HL-60/S4 treated with phorbol 12-myristate 13-acetate at 8.2 ng/mL for 4 days and 3 days (cell line): ENCODE results near the gene TMEM221.

ENCODE experiments used
- in situ Hi-C: fragments of 300-500 bp; cut with MboI; formaldehyde crosslinking; loops from 2 replicates; pipeline ENCODE4 v1.15.0; 2022; ENCODE audit warnings: low sequenced_read_pairs

Gene TMEM221

DNA sequence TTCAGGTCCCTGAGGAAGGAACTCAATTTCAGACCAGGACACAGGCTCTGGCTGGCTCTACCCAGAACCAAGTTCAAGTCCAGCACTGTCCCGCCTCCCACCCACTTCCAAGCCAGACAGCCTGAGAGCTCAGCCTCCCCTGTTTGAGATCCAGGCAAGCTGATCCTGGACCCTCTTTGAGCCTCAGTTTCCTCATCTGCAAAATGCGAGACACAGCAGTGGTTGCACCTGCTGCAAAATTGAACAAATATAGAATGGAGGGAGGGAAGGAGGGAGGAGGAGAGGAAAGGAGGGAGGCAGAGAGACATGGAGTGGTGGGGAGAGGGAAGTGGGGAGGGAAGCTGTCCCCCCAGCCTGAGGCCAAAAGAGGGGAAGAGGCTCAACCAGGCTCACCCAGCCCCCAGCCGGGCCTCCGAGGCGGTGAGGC is 751 bp downstream of the TMEM221 start:
- in situ Hi-C loops: no loop called here

DNA sequence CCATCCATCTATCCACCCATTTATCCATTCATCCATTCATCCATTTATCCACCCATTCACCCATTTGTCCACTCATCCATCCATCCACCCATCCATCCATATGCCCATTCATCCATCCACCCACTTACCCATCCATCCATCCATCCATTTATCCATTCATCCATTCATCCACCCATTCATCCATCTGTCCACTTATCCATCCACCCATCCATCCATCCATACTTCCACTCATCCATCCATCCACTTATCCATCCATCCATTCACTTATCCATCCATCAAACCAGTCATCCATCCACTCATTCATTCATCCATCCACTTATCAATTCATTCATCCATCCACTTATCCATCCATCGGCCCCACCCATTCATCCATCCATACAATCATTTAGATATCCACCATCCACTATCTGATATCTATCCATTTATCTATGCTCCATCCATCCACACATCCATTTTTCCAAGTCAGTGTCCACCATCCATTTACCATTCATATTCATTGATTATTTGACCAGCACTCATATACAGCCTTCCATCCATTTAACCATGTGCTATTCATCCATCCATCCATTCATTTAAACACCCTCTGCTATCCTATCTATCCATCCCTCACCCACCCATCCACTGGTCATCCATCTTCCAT is 2.8 kb downstream of the TMEM221 start:
- in situ Hi-C loops: no loop called here

DNA sequence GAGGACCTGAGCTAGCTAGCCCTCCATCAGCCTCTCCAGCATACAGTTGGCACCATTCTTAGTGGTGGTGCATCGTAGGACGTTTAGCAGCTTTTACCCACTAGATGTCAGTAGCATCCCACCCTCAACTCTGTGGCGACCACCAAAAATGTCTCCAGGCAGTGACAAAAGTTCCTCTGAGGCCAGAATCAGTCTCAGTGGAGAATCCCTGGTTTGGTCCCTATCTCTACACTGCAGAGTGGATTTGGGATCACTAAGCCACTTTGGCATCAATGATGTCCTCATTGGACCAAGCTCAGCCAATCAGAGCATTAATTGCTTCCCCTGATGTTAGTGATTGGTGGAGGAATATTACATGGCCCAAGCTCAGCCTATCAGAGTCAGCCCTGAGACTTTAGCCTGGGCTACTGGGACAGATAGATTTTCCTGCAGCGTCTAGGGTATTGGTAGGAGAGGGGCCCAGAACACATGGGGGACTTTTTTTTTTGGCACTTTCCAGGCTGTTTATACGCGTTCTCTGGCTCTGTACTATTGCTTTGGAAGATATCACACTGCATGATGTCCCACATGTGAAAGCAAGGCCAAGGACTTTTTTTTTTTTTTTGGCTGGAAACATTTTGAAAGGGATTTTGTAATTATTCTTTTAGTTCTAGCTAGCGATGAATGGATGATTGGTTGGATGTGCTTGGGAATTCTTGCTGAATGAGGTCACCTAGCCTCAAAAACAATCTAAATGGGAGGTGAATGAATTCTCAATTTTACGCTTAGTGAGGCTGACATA is 7.0 kb downstream of the TMEM221 start:
- in situ Hi-C loops: no loop called here

DNA sequence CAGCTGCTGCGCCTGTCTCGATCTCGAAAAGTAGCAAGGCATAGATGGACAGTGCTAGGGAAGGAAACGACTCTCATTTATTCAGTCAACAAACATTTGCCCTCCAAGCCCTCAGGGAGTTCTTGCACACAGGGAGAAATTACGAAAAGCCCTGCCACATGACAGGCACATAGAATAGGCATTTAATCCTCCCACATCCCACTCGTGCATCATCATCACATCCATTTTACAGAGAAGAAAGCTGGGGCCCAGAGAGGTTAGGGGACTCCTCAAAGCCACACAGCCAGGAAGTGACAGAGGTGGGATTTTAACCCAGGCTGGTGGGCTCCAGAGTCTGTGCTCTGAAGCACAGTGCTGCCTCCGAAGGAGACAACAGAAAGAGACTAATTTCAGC is 11.6 kb downstream of the TMEM221 start:
- in situ Hi-C loops: no loop called here

DNA sequence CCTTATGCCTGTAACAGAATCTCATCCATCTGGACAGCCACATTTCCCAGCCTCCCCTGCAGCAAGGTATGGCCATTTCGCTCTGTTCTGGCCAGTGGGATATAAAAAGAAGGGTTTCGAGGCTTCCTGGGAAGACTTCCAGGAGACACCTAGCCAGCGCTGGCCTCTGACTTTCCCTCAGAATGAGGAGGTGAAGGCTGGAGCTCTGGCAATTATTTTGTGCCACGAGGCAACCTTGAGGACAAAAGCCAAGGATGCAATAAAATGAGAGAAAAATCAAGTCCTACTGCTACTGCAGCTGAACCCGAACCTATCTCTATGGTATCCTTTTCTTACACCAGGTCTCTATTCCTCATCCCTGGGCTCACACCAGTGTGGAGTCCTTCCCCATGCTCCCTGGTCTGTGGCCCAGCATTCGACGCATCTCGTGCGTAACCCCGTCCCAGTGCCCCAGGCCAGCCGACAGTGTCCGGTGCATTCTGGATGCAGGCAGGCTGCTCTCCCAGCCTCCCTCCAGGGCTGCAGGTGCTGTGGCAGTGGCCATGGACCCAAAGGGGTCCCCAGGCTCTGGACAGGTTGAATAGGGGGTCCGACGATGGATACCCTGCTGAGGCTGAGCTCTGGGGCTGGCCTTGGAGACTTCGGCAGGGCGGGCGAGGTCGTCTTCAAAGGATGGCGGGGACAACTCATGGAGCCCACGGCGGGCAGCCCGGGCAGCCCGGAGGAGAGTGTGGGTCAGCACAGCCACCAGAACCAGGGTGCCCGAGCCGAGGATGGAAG is 12.2 kb downstream of the TMEM221 start:
- in situ Hi-C loops: no loop called here

DNA sequence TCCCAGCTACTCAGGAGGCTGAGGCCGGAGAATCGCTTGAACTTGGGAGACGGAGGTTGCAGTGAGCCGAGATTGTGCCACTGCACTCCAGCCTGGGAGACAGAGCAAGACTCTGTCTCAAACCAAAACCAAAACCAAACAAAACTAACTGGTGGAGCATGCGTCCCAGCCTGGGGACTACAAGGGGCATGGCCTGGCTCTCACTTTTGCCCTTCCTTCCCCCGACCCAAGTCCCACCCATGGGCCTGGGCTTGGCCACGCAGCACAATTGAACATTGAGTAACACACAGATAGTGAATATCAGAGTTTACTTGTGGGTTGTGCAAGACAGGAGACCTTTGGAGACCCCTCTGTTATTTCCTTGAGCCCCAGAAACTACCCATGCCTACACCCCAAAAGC is 13.2 kb downstream of the TMEM221 start:
- in situ Hi-C loops: no loop called here

DNA sequence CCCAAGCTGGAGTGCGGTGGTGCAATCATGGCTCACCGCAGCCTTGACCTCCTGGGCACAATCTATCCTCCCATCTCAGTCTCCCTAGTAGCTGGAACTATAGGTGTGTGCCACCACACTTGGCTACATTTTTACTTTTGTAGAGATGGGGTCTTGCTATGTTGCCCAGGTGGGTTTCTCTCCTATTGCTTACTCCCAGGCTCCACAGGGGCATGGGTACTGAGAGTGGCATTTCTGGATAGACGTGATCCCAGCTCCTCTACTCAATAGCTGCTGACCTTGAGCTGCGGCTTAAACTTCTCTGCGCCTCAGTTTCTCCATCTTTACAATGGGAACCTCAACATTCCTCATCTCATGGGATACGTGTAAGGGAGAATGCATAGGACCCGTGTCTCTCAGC is 17.1 kb downstream of the TMEM221 start:
- in situ Hi-C loops: no loop called here

DNA sequence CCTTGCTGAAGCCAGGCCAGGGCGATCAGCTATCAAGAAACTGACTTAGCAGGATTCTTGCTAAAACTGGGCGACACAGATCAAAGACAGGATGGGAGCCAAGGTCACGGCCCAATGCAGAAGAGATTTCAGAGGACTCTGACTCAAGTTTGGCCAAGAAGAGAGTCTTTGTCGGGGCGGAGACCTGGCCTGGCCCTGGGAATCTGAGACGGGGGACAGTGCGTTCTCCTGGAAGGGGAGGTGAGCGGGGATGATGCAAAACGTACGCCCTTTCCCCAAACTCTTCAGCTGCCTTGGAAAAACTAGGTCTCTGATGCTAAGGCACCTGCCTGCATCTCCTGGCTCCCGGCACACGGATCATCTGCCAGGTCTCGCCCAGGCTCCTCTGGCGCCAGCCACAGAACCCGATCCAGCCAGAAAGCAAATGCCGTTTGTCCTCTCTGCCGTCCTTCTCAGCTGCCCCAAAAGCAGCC is 18.8 kb downstream of the TMEM221 start:
- in situ Hi-C loops: no loop called here

DNA sequence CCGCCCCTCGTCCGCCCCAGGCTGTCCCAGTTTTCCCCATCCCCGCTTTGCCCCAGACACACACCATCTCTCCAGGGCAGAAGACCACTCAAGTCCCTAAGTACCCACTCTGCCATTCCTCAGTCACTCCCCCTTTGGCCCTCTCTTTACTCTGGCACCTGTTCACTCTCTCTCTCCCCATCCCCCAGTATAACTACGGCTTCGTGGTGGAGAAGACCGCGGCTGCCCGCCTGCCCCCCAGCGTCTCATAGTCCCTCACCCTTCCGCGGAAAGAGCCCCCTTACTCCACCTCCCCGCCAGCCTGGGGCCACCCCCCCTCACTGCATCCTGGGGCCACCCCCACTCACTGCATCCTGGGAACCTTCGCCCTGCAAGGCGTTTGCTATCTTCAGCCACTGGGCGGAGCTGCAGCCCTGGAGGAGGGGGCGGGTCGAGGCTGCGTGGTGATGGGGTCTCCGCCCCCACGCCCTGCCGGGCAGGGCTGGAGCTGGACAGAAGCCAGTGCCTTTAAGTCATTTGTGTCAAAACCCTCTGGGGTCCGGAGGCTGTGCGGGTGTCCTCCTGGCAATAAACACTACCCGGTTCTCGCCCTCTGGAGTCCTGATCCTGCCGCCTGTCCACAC is 23.6 kb downstream of the TMEM221 start:
- in situ Hi-C loops: no loop called here

DNA sequence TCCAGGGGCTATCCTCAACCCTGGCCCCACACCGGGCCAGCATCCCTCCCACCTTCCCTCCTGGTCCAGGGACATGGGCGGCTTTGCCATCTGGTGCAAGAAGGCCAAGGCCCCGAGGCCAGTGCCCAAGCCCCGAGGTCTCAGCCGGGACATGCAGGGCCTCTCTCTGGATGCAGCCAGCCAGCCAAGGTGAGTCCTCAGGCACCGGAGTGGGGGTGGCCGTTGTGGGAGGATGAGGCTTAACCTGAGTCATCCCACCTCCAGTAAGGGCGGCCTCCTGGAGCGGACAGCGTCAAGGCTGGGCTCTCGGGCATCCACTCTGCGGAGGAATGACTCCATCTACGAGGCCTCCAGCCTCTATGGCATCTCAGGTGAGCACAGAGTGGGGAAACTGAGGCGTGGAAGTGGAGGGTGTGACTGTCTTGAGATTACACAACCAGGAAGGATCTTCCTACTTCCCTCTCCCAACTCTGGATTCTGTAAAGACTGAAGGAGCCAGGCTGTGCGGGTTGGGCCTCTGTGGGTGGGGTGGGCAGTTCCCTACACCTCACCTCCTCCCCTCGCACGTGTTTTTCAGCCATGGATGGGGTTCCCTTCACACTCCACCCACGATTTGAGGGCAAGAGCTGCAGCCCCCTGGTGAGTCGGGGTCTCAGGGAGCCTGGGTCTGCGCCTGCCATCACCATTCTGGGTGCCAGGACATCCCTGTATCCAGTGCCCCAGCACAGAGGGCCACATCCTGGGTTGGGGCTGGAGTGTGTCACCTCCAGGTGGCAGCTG is 24.8 kb downstream of the TMEM221 start:
- in situ Hi-C loops: no loop called here

DNA sequence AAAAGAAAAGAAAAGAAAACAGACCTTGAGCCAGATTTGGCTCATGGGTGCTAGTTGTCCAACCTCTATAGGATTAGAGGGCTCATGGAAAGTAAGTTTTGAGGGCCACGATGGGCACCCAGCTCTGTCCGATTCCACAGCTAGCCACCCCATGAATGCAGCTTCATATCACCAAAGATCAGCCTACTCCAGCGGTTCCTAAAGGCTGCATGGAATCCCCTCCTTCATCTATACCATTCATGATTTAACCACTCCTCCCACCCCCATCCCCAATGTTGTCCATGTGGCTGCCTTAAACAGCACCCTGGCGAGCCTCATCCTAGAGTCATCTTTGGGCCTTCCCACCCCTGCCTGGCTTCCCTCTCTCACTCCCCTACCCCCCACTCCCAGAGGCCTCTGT is 26.5 kb downstream of the TMEM221 start:
- in situ Hi-C loops: no loop called here

DNA sequence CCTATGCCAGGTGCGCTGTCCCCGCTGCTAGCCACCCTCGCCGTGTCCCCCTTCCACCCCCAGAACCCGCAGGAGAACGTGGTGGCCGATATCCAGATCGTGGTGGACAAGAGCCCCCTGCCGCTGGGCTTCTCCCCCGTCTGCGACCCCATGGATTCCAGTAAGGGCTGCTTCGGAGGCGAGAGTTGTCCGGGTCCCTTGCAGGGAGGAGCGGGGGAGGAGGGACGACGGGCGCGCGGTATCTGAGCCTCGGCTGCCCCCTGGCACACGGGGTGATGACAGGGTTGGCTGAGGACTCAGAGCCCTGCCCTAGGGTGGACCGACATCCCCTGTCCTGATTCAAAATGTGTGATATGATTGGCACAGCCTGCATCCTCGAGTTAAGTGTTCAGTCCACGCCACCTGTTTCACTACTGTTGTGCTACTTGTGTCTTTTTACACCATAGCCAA is 28.0 kb downstream of the TMEM221 start:
- in situ Hi-C loops: no loop called here

DNA sequence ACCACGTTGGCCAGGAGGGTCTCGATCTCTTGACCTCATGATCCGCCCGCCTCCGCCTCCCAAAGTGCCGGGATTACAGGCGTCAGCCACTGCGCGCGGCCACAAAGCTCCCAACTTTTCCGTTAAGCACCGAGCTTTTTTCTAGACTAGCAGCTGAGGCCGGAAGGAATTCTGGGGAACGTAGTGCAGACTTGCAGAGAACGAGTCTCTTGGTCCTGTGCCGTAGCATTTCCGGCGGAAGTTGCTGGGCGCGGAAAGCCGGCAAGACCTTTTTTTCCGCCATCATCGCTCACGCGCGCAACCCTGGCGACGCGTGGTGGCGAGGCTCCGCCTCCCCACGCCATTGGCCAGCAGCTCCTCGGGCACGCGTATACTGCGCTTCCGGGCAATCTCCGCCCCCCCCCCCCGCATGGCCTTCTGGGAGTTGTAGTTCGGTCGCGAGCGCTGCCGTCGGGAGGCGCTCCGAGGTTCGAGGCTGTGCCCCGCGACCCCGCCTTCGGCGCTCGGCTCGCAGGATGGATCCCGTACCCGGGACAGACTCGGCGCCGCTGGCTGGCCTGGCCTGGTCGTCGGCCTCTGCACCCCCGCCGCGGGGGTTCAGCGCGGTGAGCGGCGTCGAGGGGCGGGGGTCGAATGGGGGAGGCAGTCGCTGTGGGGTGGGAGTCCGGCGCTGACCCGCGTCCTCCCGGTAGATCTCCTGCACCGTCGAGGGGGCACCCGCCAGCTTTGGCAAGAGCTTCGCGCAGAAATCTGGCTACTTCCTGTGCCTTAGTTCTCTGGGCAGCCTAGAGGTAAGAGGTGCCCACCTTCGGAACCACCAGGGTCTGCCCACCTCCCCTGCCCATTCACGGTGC is 28.6 kb downstream of the TMEM221 start, which contains the start of gene MVB12A:
Gene MVB12A (plus strand): TSS at position 427 of the 854 bp plus-strand sequence. CDS start 89 bp downstream, at position 516.
- in situ Hi-C loops: no loop called here

DNA sequence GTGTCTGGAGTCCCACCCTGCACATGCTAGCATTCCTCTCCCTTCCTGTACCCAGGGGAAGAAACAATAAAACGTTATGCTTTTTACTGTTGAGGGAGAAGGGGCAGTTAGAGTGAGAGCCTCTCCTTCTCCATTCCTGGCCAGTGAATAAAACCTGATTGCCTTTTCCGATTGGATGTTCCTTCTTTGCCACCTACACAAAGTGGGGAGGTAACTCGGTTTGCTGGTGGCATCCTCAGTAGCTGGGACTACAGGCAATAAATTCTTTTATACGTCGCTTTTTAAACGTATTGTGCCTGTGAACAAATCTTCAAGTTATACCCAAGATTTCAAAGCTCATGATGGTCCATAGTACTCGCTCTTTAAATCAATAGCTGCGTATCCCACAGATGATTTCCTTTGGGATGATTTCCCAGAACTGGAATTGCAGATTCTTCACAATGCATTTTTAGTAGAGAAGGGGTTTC is 29.3 kb downstream of the TMEM221 start:
- in situ Hi-C loops: no loop called here

DNA sequence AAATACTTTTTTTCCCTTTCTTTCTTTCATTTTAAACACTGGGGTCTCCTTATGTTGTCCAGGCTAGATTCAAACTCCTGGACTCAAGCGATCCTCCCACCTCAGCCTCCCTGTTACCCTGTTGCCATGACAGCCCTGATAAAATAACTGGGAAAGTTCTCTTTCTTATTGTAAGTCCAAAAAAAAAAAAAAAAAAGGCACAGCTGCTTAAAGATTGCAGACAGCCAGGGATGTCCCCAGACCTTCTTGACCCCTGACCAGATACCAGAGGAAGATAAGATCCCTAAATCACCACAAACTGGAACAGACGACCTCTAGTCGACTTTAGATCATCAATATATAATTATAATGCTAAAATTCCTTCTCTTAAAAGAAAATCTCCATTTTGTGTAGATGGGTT is 29.8 kb downstream of the TMEM221 start:
- in situ Hi-C loops: no loop called here

DNA sequence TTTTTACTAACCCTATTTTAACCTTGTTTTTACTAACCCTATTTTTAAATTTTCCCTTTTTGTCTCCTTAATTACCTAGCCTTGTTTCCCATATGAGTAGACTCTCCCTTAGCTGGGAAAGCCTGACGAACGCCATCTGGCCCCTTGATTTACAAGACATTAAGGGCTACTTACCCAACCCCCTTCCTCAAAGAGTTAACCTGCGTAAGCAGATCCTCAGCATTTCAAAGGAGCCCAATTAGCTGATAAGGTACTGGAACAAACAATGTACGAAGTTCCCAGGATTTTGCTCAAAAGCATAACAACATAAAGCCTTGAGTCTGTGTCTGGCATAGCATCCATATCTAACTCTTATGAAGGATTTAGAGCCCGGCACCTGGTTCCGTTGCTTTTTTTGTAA is 33.3 kb downstream of the TMEM221 start:
- in situ Hi-C loops: no loop called here

DNA sequence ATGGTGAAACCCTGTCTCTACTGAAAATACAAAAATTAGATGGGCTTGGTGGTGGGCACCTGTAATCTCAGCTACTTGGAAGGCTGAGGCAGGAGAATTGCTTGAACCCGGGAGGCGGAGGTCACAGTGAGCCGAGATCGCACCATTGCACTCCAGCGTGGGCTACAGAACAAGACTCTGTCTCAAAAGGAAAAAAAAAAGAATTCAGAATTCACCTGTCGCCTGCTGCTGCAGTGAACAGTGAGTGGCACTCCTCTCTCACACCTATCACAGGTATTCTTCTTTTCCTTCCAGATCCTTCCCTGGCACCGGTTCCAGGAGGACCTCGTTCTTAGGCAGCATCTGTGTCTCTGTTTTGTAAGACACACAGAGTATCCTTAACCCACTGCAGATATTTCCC is 34.4 kb downstream of the TMEM221 start:
- in situ Hi-C loops: no loop called here

DNA sequence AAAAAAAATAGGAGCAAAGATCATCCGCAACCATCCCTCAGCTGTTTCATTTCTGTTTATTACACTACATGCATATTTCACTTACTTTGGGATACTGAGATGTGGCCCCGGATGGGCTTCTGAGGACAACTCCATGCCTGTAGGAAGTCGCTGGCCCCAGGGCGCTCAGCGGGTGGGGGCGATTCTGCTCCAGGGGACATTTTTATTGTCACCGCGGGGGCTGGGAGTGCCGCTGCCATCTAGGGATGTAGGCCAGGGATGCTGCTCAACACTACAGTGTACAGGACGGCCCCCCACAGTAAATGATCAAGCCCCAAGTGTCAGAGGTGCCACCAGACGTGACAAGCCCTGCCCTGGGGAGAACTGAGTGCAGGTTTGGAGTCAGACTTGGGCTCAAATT is 36.7 kb downstream of the TMEM221 start:
- in situ Hi-C loops: no loop called here

DNA sequence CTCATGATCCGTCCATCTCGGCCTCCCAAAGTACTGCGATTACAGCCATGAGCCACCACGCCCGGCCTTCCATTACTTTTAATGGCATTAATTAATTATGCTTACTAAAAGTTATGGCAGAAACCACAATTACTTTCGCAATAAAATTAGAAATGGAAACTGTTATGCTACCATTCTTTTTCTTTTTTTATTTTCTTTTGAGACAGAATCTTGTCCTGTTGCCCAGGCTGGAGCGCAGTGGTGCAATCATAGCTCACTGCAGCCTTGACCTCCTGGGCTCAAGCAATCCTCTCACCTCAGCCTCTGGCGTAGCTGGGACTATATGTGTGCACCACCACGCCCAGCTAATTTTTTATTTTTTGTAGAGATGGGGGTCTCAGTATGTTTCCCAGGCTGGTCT is 38.5 kb downstream of the TMEM221 start:
- in situ Hi-C loops: no loop called here
